Muscle of leg (tissue), 11 donors: ENCODE data around the gene GABRG3. TPM values are rescaled to one million over a fixed set of nuclear protein-coding genes. Genes with fewer than 3 reads are reported as not detected.
"Not testable (repeated sequence)": the region's sequence is repeated elsewhere in the genome, so short reads cannot be mapped to it uniquely, and the experiment has no call there.

ENCODE experiments used
- DNase-seq: peaks from one replicate; pipeline ENCODE4 v3.0.0; 2013
- H3K27ac ChIP-seq: one replicate; pipeline ENCODE4 v1.5.1; 2013; ENCODE audit warnings: mild to moderate bottlenecking, low read length, control low read depth
- H3K27me3 ChIP-seq: one replicate; pipeline ENCODE4 v1.6.1; 2013; ENCODE audit warnings: low read length; ENCODE audit not compliant: control insufficient read depth, insufficient read depth
- H3K36me3 ChIP-seq: one replicate; pipeline ENCODE4 v1.6.1; 2013; ENCODE audit warnings: low read length; ENCODE audit not compliant: control insufficient read depth, insufficient read depth
- H3K4me1 ChIP-seq: one replicate; pipeline ENCODE4 v1.6.1; 2013; ENCODE audit warnings: low read length; ENCODE audit not compliant: control insufficient read depth, insufficient read depth
- H3K4me3 ChIP-seq: one replicate; pipeline ENCODE4 v1.5.1; 2013; ENCODE audit warnings: low read length, control low read depth
- H3K9me3 ChIP-seq: replicated peaks from 2 replicates; pipeline ENCODE4 v1.6.1; 2013; ENCODE audit warnings: low read depth, low read length; ENCODE audit not compliant: control insufficient read depth
- WGBS: methylation state at CpG from one replicate; pipeline ENCODE4 v1.1.5; 2013; ENCODE audit warnings: missing lambda C conversion rate; ENCODE audit not compliant: insufficient coverage; 5-methylcytosine and 5-hydroxymethylcytosine counted together
- polyA plus RNA-seq, 8 donors: library from polyadenylated mRNA; unstranded; fragments of 120-200 nt; gene quantifications; one replicate each; pipeline versions ENCODE4 v1.2.1 to v1.2.3, GENCODE V29; 2013; ENCODE audit warnings: inconsistent platforms in 1 of 8, low replicate concordance in 1 of 8; ENCODE audit not compliant: insufficient read length in 8 of 8, insufficient read depth in 1 of 8
- total RNA-seq: library from RNA; stranded (reverse); fragments of 120-200 nt; gene quantifications from one replicate; pipeline ENCODE4 v1.2.4, GENCODE V29; 2013

The GABRG3 gene
- total and polyA plus RNA-seq, 9 donors = 0.11 to 0.69 (median 0.34) TPM; not detected in 1

DNA sequence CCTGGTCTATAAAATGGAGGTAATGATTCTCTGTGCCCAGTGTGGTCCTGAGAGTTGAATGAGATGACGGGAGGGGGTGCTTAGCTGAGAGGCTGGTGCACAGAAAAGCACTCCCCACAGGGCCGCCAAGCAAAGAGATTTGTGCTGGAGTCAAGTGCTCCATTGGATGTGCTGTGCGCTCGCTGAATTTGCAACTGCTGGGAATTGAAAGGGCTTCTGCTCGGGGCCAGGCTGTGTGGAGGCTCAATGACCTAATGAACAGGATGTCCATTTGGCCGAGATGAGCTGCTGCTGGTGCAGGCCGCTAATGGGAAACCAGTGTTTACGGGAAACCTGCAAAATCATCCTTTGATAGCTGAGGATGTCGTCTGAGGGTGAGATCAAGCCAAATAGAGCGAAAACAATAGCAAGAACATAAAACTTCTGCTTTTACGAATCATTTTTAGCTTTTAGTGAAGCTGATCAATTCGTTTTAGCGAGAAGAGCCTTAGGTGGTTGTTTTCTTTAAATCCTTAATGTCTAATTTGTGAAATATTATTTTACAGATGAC lies 211.7 kb downstream of the GABRG3 start:
- no peaks in the 10 kb centered on the region for H3K27me3 ChIP-seq
- no peaks in the 10 kb centered on the region for H3K36me3 ChIP-seq
- H3K9me3 ChIP-seq = no peaks in the 10 kb centered on the region
- H3K4me1 ChIP-seq = no peaks in the 10 kb centered on the region
- 46% methylated on average over 9 of the region's 13 CpGs for WGBS
- peak; percentile 56 for DNase-seq
- H3K4me3 ChIP-seq = no peak overlapping the region
- peak overlapping the region; percentile 45 for H3K27ac ChIP-seq

DNA sequence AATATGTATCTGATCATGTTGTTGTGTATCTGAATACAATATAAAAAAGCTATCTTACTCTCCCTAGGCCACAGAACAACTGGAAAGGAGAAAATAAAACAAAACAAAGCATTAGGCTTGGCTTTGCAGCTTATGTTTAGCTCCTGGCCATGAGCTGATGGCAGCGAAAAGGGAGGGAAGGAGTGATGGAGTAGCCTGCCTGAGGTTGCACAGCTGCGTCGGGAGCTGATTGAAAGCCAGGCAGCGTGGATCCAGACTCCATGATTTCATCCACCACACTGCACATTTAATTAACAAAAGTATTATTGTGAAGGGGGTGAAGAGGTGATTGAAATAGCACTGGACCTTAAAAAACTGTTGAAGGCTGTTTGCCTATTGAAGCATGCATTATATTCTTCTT lies 212.2 kb downstream of the GABRG3 start:
- no peaks in the 10 kb centered on the region for H3K9me3 ChIP-seq
- WGBS = no CpG with 5 or more reads among the region's 4 CpGs

DNA sequence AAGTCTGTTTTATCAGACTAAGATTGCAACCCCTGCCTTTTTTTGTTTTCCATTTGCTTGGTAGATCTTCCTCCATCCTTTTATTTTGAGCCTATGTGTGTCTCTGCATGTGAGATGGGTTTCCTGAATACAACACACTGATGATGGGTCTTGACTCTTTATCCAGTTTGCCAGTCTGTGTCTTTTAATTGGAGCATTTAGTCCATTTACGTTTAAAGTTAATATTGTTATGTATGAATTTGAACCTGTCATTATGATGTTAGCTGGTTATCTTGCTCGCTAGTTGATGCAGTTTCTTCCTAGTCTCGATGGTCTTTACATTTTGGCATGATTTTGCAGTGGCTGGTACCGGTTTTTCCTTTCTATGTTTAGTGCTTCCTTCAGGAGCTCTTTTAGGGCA lies 220.5 kb downstream of the GABRG3 start:
- H3K9me3 ChIP-seq, H3K4me3 ChIP-seq, DNase-seq, H3K27ac ChIP-seq, H3K4me1 ChIP-seq, H3K36me3 ChIP-seq, H3K27me3 ChIP-seq: not testable (repeated sequence)
- WGBS = no CpG with 5 or more reads among the region's 4 CpGs

More for the DNA sequence above, 212.2 kb downstream of the GABRG3 start:
- Histone ChIP-seq H3K27ac (no peak overlapping the region), H3K27me3 (no peaks in the 10 kb centered on the region), H3K4me1 (no peaks in the 10 kb centered on the region), H3K4me3 (no peak overlapping the region), H3K36me3 (no peaks in the 10 kb centered on the region)
- DNase-seq = peak; percentile 83

DNA sequence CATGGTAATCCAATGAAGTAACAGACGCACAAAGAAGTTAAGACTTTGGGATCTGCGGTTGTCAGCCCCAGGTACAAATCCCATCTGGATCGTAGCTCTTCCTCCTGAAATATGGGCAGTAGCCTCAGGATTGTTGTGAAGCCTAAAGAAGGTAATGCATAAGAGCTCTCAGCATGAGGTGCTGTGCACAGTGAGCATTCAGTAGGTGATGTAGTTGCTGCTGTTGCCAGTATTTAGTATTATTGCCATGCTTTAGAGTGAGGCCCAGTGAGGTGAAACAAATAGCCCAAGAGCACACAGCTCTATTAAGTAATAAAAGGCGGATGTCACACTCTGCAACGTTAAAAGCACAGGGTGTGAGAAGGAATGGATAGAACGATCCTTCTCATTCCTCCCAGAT lies 225.7 kb downstream of the GABRG3 start:
- DNase-seq = no peak
- 86% methylated on average over 1 of the region's 6 CpGs for WGBS
- no peak overlapping the region for H3K27ac ChIP-seq
- no peaks in the 10 kb centered on the region for H3K36me3 ChIP-seq
- no peaks in the 10 kb centered on the region for H3K4me1 ChIP-seq
- no peaks in the 10 kb centered on the region for H3K27me3 ChIP-seq
- no peak overlapping the region for H3K4me3 ChIP-seq
- H3K9me3 ChIP-seq = no peaks in the 10 kb centered on the region

DNA sequence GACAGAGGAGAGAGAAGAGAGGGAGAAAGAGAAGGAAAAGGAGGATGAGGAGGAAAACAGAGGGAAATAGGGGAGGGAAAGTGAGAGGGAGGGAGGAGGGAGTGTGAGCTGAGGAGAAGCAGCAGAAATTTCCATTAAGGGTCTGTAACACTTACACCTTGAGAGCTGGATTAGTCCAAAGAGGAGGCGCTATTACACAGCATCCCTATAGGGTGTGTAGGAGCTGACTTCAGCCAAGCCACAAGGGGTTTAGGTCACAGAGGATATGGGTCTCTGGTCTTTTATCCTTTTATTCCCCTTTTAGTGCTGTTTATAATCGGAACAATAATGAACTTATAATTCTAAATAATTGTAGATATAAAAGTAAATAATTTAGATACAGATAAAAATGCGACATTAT lies 230.4 kb downstream of the GABRG3 start:
- no peaks in the 10 kb centered on the region for H3K36me3 ChIP-seq
- H3K4me3 ChIP-seq = no peak overlapping the region
- DNase-seq = no peak
- H3K27me3 ChIP-seq = no peaks in the 10 kb centered on the region
- H3K27ac ChIP-seq = no peak overlapping the region
- H3K4me1 ChIP-seq = no peaks in the 10 kb centered on the region
- no peaks in the 10 kb centered on the region for H3K9me3 ChIP-seq
- WGBS = no CpG with 5 or more reads among the region's 3 CpGs

DNA sequence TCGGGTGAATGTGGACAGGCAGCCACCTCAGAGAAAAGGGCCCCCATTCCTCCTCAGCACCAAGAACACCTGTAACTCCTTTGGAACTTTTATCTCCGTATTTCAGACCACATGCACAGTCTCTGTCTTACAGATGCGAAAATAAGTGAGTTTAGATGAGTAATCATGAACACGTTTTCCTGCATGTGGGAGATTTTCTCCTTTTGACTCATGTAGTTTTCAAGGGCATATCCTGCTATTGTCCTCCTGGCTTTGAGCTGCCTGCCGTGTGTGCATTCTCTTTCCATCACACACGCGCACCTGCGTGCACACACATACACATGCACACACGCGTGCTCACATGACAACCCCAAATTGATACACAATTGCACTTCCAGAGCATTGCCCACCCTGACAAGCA lies 239.2 kb downstream of the GABRG3 start:
- no peaks in the 10 kb centered on the region for H3K4me1 ChIP-seq
- no peak overlapping the region for H3K4me3 ChIP-seq
- H3K27ac ChIP-seq = no peak overlapping the region
- no peaks in the 10 kb centered on the region for H3K9me3 ChIP-seq
- 98% methylated on average over 4 of the region's 10 CpGs for WGBS
- no peaks in the 10 kb centered on the region for H3K27me3 ChIP-seq
- DNase-seq = no peak
- H3K36me3 ChIP-seq = no peaks in the 10 kb centered on the region

DNA sequence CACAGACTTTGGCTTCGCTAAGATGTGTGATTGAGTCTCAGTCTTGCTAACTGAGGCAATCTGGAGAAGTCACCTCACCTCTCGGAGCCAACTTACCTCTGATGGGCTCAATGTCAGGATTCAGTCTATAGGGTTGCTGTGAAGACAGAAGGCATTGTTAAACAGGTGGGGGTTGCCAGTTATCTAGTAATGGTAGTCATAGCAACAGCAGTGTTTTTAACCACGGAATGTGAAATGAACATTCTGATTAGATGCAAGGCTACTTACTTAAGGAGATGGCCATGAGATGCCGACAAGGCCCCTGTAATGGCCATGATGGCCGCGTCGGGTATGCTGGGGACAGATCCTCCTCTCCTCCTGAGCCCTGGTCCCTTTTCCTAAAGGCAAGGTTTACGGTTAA lies 243.1 kb downstream of the GABRG3 start:
- Histone ChIP-seq H3K4me3 (no peak overlapping the region), H3K9me3 (no peaks in the 10 kb centered on the region), H3K36me3 (no peaks in the 10 kb centered on the region), H3K4me1 (no peaks in the 10 kb centered on the region), H3K27me3 (no peaks in the 10 kb centered on the region), H3K27ac (no peak overlapping the region)
- DNase-seq = no peak
- 94% methylated on average over 3 of the region's 8 CpGs for WGBS

DNA sequence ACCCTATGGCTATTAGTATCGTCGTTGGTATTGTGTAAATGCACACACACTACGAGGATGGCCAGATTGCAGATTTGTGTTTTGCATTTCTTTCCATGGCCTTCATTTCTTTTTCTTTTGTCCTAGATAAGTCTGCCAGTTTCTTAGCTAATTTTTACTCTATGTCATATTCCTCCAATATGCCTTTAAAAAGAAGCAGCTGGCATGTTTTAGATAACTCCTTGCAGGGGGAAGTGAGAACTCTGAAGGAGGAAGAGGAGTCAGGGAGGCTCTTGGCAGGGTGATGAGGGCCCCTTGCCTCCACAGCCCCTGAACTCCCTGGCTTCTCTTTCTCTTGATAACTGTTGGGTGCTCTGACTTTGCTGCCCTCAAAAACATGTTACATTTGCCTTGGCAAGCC lies 244.0 kb downstream of the GABRG3 start:
- Histone ChIP-seq H3K9me3 (no peaks in the 10 kb centered on the region), H3K36me3 (no peaks in the 10 kb centered on the region), H3K27me3 (no peaks in the 10 kb centered on the region), H3K27ac (no peak overlapping the region), H3K4me3 (no peak overlapping the region), H3K4me1 (no peaks in the 10 kb centered on the region)
- WGBS = no CpG with 5 or more reads among the region's 3 CpGs
- DNase-seq = no peak

DNA sequence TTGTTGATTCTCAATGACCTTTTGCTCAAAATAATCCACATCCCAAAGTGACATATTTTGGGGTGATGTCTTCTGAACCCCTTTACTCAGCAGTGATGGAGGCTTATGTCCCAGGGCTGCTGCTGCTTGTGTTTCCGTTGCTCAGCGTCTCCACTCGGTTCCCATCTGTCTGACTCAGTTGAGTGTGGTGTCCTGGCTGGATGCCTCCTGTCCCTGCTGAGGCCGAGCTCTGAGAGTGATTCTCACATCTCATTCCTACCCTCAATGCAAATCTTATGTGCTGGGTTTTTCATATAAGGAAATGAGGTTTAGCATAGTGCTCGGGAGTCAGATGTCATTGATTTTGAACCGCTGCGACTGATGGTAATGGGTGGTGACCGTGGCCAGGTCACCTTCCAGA lies 247.4 kb downstream of the GABRG3 start:
- 55% methylated on average over 3 of the region's 8 CpGs for WGBS
- H3K36me3 ChIP-seq = no peaks in the 10 kb centered on the region
- no peaks in the 10 kb centered on the region for H3K9me3 ChIP-seq
- H3K27ac ChIP-seq = no peak overlapping the region
- no peak for DNase-seq
- H3K4me1 ChIP-seq = no peaks in the 10 kb centered on the region
- H3K4me3 ChIP-seq = no peak overlapping the region
- H3K27me3 ChIP-seq = no peaks in the 10 kb centered on the region

DNA sequence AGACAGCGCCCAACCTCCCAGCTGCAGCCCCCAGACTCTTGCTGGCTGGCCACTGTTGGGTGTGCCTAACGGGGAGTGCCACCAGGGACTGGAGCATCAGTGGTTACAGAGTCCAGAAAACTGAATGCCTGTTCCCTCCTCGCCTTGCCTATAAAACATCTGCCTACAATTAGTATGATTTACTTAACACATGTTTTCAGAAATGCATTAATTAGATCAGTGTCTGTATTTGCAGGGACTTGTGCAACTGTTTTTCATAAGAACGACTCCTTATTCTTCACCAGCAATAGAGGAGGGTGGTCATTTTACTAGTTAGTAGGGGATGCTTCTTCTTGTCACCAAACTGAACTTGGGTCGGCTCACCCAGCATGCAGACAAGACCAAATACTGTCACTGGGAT lies 248.7 kb downstream of the GABRG3 start:
- Histone ChIP-seq H3K4me1 (no peaks in the 10 kb centered on the region), H3K9me3 (no peaks in the 10 kb centered on the region), H3K4me3 (no peak overlapping the region), H3K36me3 (no peaks in the 10 kb centered on the region), H3K27me3 (no peaks in the 10 kb centered on the region), H3K27ac (no peak overlapping the region)
- no peak for DNase-seq
- WGBS = no CpG with 5 or more reads among the region's 5 CpGs

DNA sequence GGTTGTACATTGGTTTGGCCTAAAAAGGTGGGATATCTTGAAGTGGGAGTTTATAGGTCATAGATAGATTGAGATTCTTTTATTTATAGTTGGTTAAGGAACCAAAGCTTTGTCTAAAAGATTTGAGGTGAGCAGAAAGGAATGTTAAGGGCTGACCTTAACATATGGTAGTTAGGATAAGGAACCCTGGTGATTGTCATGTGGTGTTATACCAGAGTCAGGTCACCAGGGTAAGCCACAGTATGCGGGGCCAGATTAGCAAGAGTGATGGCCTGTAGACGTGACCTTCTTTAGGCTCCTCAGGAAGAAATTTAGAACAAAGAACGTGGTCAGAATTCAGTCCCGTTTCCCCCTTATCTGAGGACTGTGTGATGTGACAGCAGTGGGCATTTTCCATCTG lies 249.2 kb downstream of the GABRG3 start:
- 40% methylated on average over 2 of the region's 4 CpGs for WGBS
- H3K27me3 ChIP-seq = no peaks in the 10 kb centered on the region
- no peaks in the 10 kb centered on the region for H3K9me3 ChIP-seq
- no peak for DNase-seq
- H3K4me3 ChIP-seq = no peak overlapping the region
- no peaks in the 10 kb centered on the region for H3K36me3 ChIP-seq
- no peak overlapping the region for H3K27ac ChIP-seq
- no peaks in the 10 kb centered on the region for H3K4me1 ChIP-seq
